Activated CD4-positive, CD25-positive, alpha-beta regulatory T cell treated with anti-CD3 and anti-CD28 coated beads, Interleukin-2, amount 50 U/mL, for 16 hours (primary cell): ENCODE measurements around the gene MAP3K5.
"Not testable (repeated sequence)": the region's sequence is repeated elsewhere in the genome, so short reads cannot be mapped to it uniquely, and the experiment has no call there.

ENCODE experiments used
- DNase-seq: peaks from one replicate; pipeline ENCODE4 v3.0.0-alpha.2; 2020; ENCODE audit warnings: low read depth, low spot score

The MAP3K5 gene

GRCh38 chr6:136793363-136793762 is 1.1 kb upstream of the MAP3K5 start:
- no peak for DNase-seq

GRCh38 chr6:136792095-136792409 is 225 bp downstream of the MAP3K5 start:
- no peak for DNase-seq

- no peak for DNase-seq
Measured at GRCh38 chr6:136791296-136792094, 782 bp downstream of the MAP3K5 start.

GRCh38 chr6:136790411-136791295 is 1.6 kb downstream of the MAP3K5 start:
- no peak for DNase-seq

- not testable (repeated sequence) for DNase-seq
Measured at GRCh38 chr6:136789440-136789839, 2.8 kb downstream of the MAP3K5 start.

GRCh38 chr6:136788069-136788902 is 4.0 kb downstream of the MAP3K5 start:
- no peak for DNase-seq

GRCh38 chr6:136787726-136788068 is 4.6 kb downstream of the MAP3K5 start:
- DNase-seq = no peak

- no peak for DNase-seq
Measured at GRCh38 chr6:136786658-136787057, 5.6 kb downstream of the MAP3K5 start.

- DNase-seq = no peak
Measured at GRCh38 chr6:136784910-136785746, 7.1 kb downstream of the MAP3K5 start.

- DNase-seq = no peak
Measured at GRCh38 chr6:136784271-136784664, 8.0 kb downstream of the MAP3K5 start.

GRCh38 chr6:136783495-136784270 is 8.6 kb downstream of the MAP3K5 start:
- no peak for DNase-seq

GRCh38 chr6:136783021-136783420 is 9.3 kb downstream of the MAP3K5 start:
- no peak for DNase-seq

- DNase-seq = no peak
Measured at GRCh38 chr6:136782021-136782770, 10.1 kb downstream of the MAP3K5 start.

GRCh38 chr6:136780972-136781371 is 11.3 kb downstream of the MAP3K5 start:
- no peak for DNase-seq

GRCh38 chr6:136779682-136780081 is 12.6 kb downstream of the MAP3K5 start:
- DNase-seq = no peak

- DNase-seq = no peak
Measured at GRCh38 chr6:136777651-136778050, 14.6 kb downstream of the MAP3K5 start.

- no peak for DNase-seq
Measured at GRCh38 chr6:136775548-136775947, 16.7 kb downstream of the MAP3K5 start.

- no peak for DNase-seq
Measured at GRCh38 chr6:136775081-136775480, 17.2 kb downstream of the MAP3K5 start.

- no peak for DNase-seq
Measured at GRCh38 chr6:136774228-136775041, 17.8 kb downstream of the MAP3K5 start.
